H1 (cell line): ENCODE measurements around the gene ACAP3. TPM values are rescaled to one million over a fixed set of nuclear protein-coding genes. Genes with fewer than 3 reads are reported as not detected.

Source experiments
- CTCF ChIA-PET: fragments of 300-600 bp; sonication (Branson Sonifier 250); formaldehyde crosslinking; loops from one replicate; lab custom pipeline; 2021; ENCODE audit not compliant: partially characterized antibody; lab: Charles Lee
- POLR2A ChIA-PET: fragments of 300-600 bp; sonication (Branson Sonifier 250); formaldehyde crosslinking; loops from one replicate; lab custom pipeline; 2021; ENCODE audit warnings: inconsistent platforms; ENCODE audit not compliant: partially characterized antibody; lab: Charles Lee
- DNase-seq, 2 experiments: peaks; one replicate each; pipeline versions ENCODE4 v3.0.0 to v3.0.0-alpha.2; 2010 to 2022; ENCODE audit warnings: low spot score in 2 of 2, low read depth in 1 of 2, mixed read lengths in 1 of 2
- FAIRE-seq: peaks from 2 replicates; lab custom pipeline; 2011; peaks lifted over from hg19 to GRCh38; lab: Jason Lieb, UNC
- H2AFZ ChIP-seq: 2 replicates; pipeline ENCODE4 v1.8.1; 2012; ENCODE audit warnings: low read length, inconsistent platforms
- H2AK5ac ChIP-seq: 2 replicates; pipeline ENCODE4 v1.6.1; 2013; ENCODE audit warnings: low read depth, low read length
- H2BK120ac ChIP-seq: replicated peaks from 2 replicates; pipeline ENCODE3; 2013; ENCODE audit warnings: low read depth, low read length, inconsistent platforms
- H2BK12ac ChIP-seq: 2 replicates; pipeline ENCODE4 v1.6.1; 2013; ENCODE audit warnings: low read depth, low read length
- H2BK15ac ChIP-seq: 2 replicates; pipeline ENCODE4 v1.6.1; 2013; ENCODE audit warnings: low read length
- H2BK20ac ChIP-seq: 2 replicates; pipeline ENCODE4 v1.6.1; 2013; ENCODE audit warnings: low read length
- H2BK5ac ChIP-seq: 2 replicates; pipeline ENCODE4 v1.6.1; 2013; ENCODE audit warnings: low read depth, low read length
- H3K14ac ChIP-seq: 2 replicates; pipeline ENCODE4 v1.6.1; 2013; ENCODE audit warnings: inconsistent platforms; ENCODE audit not compliant: insufficient read length
- H3K18ac ChIP-seq: 2 replicates; pipeline ENCODE4 v1.6.1; 2013; ENCODE audit warnings: low read length; ENCODE audit errors: extremely low read depth
- H3K23ac ChIP-seq: 2 replicates; pipeline ENCODE4 v1.6.1; 2013; ENCODE audit warnings: inconsistent platforms; ENCODE audit not compliant: insufficient read length
- H3K23me2 ChIP-seq: 2 replicates; pipeline ENCODE4 v1.6.1; 2013; ENCODE audit warnings: low read depth, low read length
- H3K27ac ChIP-seq: 2 replicates; pipeline ENCODE4 v1.6.1; 2011; ENCODE audit warnings: low read depth, low read length, inconsistent platforms
- H3K27me3 ChIP-seq, 4 experiments: replicated peaks in 1 of 4; 1 replicate in 1 of 4; 2 replicates in 3 of 4; pipeline versions ENCODE4 v1.6.1 to v1.8.1; 2011 to 2013; ENCODE audit warnings: low read length in 3 of 4, mild to moderate bottlenecking in 3 of 4, inconsistent platforms in 2 of 4, mixed read lengths in 2 of 4, moderate library complexity in 1 of 4; ENCODE audit not compliant: control insufficient read depth in 3 of 4, insufficient read depth in 3 of 4; ENCODE audit errors: extremely low read depth in 1 of 4
- H3K36me3 ChIP-seq, 4 experiments: 2 replicates each; pipeline versions ENCODE4 v1.6.1 to v1.8.1; 2011 to 2013; ENCODE audit warnings: mild to moderate bottlenecking in 4 of 4, low read length in 3 of 4, moderate library complexity in 2 of 4, control low read depth in 1 of 4, inconsistent platforms in 1 of 4; ENCODE audit not compliant: insufficient read depth in 4 of 4, control insufficient read depth in 2 of 4
- H3K4ac ChIP-seq: replicated peaks from 2 replicates; pipeline ENCODE3; 2013; ENCODE audit warnings: low read length, low read depth, mixed read lengths, inconsistent platforms; ENCODE audit not compliant: insufficient read length
- H3K4me1 ChIP-seq, 4 experiments: replicated peaks in 1 of 4; 1 replicate in 1 of 4; 2 replicates in 3 of 4; pipeline versions ENCODE4 v1.6.1 to v1.8.1; 2011 to 2013; ENCODE audit warnings: low read length in 3 of 4, inconsistent platforms in 2 of 4, mixed read lengths in 1 of 4; ENCODE audit not compliant: insufficient read depth in 4 of 4, control insufficient read depth in 3 of 4
- H3K4me2 ChIP-seq, 2 experiments: 2 replicates each; pipeline versions ENCODE4 v1.6.1 to v1.8.1; 2011 to 2013; ENCODE audit warnings: low read depth in 2 of 2, low read length in 2 of 2, control low read depth in 1 of 2, inconsistent platforms in 1 of 2, mild to moderate bottlenecking in 1 of 2; ENCODE audit not compliant: insufficient read depth in 1 of 2
- H3K4me3 ChIP-seq, 4 experiments: fragments of 200-600, 300-600 bp in 1 of 4; sonication (generic), shearing (Covaris generic), sonication (Bioruptor Twin) in 1 of 4; 2 replicates each; pipeline versions ENCODE4 v1.5.1 to v1.8.1; 2011 to 2016; ENCODE audit warnings: low read length in 4 of 4, low read depth in 3 of 4, control low read depth in 2 of 4, inconsistent platforms in 2 of 4, mild to moderate bottlenecking in 2 of 4, mixed read lengths in 1 of 4, moderate library complexity in 1 of 4; ENCODE audit not compliant: insufficient read depth in 2 of 4; ENCODE audit errors: extremely low read depth in 1 of 4
- H3K56ac ChIP-seq: replicated peaks from 2 replicates; pipeline ENCODE3; 2013; ENCODE audit warnings: low read depth, mild to moderate bottlenecking, mixed read lengths, low read length, inconsistent platforms; ENCODE audit not compliant: insufficient read length
- H3K79me1 ChIP-seq: 2 replicates; pipeline ENCODE4 v1.6.1; 2013; ENCODE audit warnings: low read depth, low read length, control low read depth
- H3K79me2 ChIP-seq, 2 experiments: 2 replicates each; pipeline versions ENCODE4 v1.6.1 to v1.8.1; 2012 to 2013; ENCODE audit warnings: low read length in 2 of 2, mild to moderate bottlenecking in 2 of 2, inconsistent platforms in 1 of 2; ENCODE audit not compliant: insufficient read depth in 2 of 2, control insufficient read depth in 1 of 2
- H3K9ac ChIP-seq, 4 experiments: replicated peaks in 1 of 4; 1 replicate in 1 of 4; 2 replicates in 3 of 4; pipeline versions ENCODE4 v1.6.1 to v1.8.1; 2011 to 2013; ENCODE audit warnings: low read depth in 3 of 4, low read length in 3 of 4, control low read depth in 2 of 4, mild to moderate bottlenecking in 2 of 4, moderate library complexity in 2 of 4, inconsistent platforms in 1 of 4; ENCODE audit errors: extremely low read depth in 1 of 4
- H3K9me3 ChIP-seq, 2 experiments: 2 replicates each; pipeline versions ENCODE4 v1.6.1 to v1.8.1; 2012 to 2013; ENCODE audit warnings: mild to moderate bottlenecking in 2 of 2, moderate library complexity in 2 of 2, control low read depth in 1 of 2, inconsistent platforms in 1 of 2, low read depth in 1 of 2, low read length in 1 of 2, mixed read lengths in 1 of 2; ENCODE audit not compliant: insufficient read depth in 2 of 2
- H4K20me1 ChIP-seq, 2 experiments: replicated peaks in 1 of 2; 2 replicates each; pipeline versions ENCODE3 to v1.8.1; 2011 to 2013; ENCODE audit warnings: inconsistent platforms in 2 of 2, low read length in 2 of 2, mild to moderate bottlenecking in 1 of 2; ENCODE audit not compliant: insufficient read depth in 2 of 2, control insufficient read depth in 1 of 2
- H4K5ac ChIP-seq: 2 replicates; pipeline ENCODE4 v1.6.1; 2013; ENCODE audit warnings: low read length, low read depth, mixed read lengths, inconsistent platforms; ENCODE audit not compliant: insufficient read length
- H4K8ac ChIP-seq: 2 replicates; pipeline ENCODE4 v1.8.0; 2013; ENCODE audit warnings: mild to moderate bottlenecking, moderate library complexity, low read length, inconsistent platforms; ENCODE audit not compliant: insufficient read depth; ENCODE audit errors: extremely low read depth
- H4K91ac ChIP-seq: replicated peaks from 2 replicates; pipeline ENCODE3; 2013; ENCODE audit warnings: low read length, mixed read lengths, inconsistent platforms; ENCODE audit not compliant: insufficient read length
- ASH2L ChIP-seq: fragments of 200-600, 300-600 bp; sonication (generic); IDR thresholded peaks from one replicate; pipeline ENCODE4 v1.7.1; 2017; ENCODE audit warnings: low read length
- CHD1 ChIP-seq: IDR thresholded peaks from 2 replicates; pipeline ENCODE4 v1.6.1; 2012; ENCODE audit warnings: low read depth, low read length, improper control_type of control experiment
- KDM4A ChIP-seq: IDR thresholded peaks from one replicate; pipeline ENCODE4 v1.7.1; 2012; ENCODE audit warnings: low read depth, mild to moderate bottlenecking, moderate library complexity, low read length, inconsistent platforms; ENCODE audit not compliant: severe bottlenecking
- NRF1 ChIP-seq: IDR thresholded peaks from 2 replicates; pipeline ENCODE4 v1.6.1; 2011; ENCODE audit warnings: mild to moderate bottlenecking, low read depth, low read length, improper control_type of control experiment
- POLR2A ChIP-seq, 2 experiments: IDR thresholded peaks; 1 replicate in 1 of 2; 2 replicates in 1 of 2; pipeline ENCODE4 v1.6.1; 2011; ENCODE audit warnings: low read depth in 2 of 2, low read length in 2 of 2, mild to moderate bottlenecking in 2 of 2; ENCODE audit errors: control extremely low read depth in 1 of 2
- RAD21 ChIP-seq, 2 experiments: IDR thresholded peaks in 1 of 2; conservative IDR thresholded peaks in 1 of 2; 2 replicates each; pipeline ENCODE4 v1.6.1; 2011; ENCODE audit warnings: low read depth in 2 of 2, low read length in 2 of 2, improper control_type of control experiment in 1 of 2, inconsistent platforms in 1 of 2, mild to moderate bottlenecking in 1 of 2, moderate library complexity in 1 of 2
- SP2 ChIP-seq: IDR thresholded peaks from 2 replicates; pipeline ENCODE4 v1.6.1; 2012; ENCODE audit warnings: mild to moderate bottlenecking, low read length, inconsistent platforms
- SRF ChIP-seq: IDR thresholded peaks from 2 replicates; pipeline ENCODE4 v1.6.1; 2011; ENCODE audit warnings: mild to moderate bottlenecking, low read depth, low read length, moderate library complexity
- TBP ChIP-seq: IDR thresholded peaks from 2 replicates; pipeline ENCODE4 v1.6.1; 2011; ENCODE audit warnings: low read depth, low read length, improper control_type of control experiment
- WGBS, 2 experiments: shearing (Covaris generic) in 1 of 2; methylation state at CpG; one replicate each; pipeline versions ENCODE4 v1.1.6 to v1.1.7; 2013 to 2015; ENCODE audit warnings: low lambda C conversion rate in 2 of 2, mixed read lengths in 2 of 2, inconsistent platforms in 1 of 2, low coverage in 1 of 2, missing lambda C conversion rate in 1 of 2; ENCODE audit not compliant: insufficient replicate concordance in 2 of 2, insufficient coverage in 1 of 2, insufficient read length in 1 of 2; ENCODE audit errors: extremely low coverage in 1 of 2, missing lambda C conversion rate in 1 of 2; 5-methylcytosine and 5-hydroxymethylcytosine counted together
- polyA plus RNA-seq, 7 experiments: library from polyadenylated mRNA; depleted of rRNA in 3 of 7; stranded (reverse) in 5 of 7; unstranded in 2 of 7; fragments of >200 nt in 5 of 7; fragments of 200-250 nt in 2 of 7; gene quantifications; 1 replicate in 5 of 7; 2 replicates in 1 of 7; 4 replicates in 1 of 7; pipeline versions ENCODE4 v1.2.1 to v1.2.3, GENCODE V29; 2011 to 2013; ENCODE audit warnings: missing spikeins in 2 of 7, mixed read lengths in 2 of 7
- total RNA-seq: library from RNA; stranded (reverse); fragmentation: NEBNext Ultra II Directional; extraction: Animal tissue kit (Norgen Biotek cat#: 25700); gene quantifications from 2 replicates; pipeline ENCODE4 v1.2.1, GENCODE V29; 2021
- TF ChIP-seq, protein P1 (sequence below): IDR thresholded peaks from 2 replicates; pipeline ENCODE4 v1.6.1; 2011; ENCODE audit warnings: low read length, improper control_type of control experiment

The ACAP3 gene
- total and polyA plus RNA-seq, 2 of the 8 experiments (the other 6 are each of a cell fraction or from before 2014, with no cell fraction given): 14.8 to 28.3 TPM

DNA sequence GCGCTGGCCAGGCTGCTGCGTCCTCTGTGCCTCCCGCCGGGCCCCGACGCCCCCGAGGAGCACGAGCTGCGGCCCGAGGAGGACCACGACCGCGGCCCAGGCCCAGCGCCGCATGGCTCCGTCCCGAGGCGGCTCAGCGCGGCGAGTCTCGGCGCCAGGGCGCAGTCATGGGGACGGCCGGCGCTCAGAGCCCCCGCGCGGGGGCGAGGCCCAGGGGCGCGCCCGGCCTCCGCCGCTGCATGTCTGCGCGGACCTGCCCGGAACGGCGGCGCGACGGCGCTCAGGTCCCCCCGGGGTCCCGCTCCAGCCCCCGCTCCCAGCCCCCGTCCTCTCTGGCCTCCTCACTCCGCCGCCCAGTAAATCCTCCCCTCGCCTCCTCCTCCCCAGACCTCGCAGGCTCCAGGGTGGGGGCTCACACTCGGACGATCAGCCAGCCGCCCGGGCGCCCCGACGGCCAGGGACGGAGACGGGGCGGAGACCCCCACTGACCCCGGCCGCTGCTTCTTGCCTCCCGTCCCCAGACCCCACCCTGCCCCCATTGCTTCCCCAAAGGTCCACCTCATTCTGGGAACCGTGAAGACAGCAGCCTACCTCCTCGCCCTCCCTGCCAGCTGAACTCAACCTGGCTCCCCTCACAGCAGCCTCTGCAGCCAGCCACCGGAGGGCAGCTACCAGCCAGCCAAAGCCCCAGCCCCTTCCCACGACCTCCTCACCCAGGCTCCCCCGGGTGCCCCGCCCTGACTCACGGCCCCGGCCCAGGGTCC, 61.0 kb downstream of the ACAP3 start, which contains the start of gene C1QTNF12:
C1QTNF12 (minus strand) TSS at position 146 of the 764 bp plus-strand sequence; CDS start at position 114, 32 bp downstream.
- H3K4me2 ChIP-seq: peak within 1 kb of the TSS; percentile 24 to 70; a peak in 3 of 4 replicates
- peaks cover 2 to 19% (median 11%) of the 10 kb centered on the region in 4 experiments; a peak in 6 of 7 replicates for H3K27me3 ChIP-seq
- peak within 1 kb of the TSS in 3 of 4 experiments; percentile 2 to 51 (median 15); a peak in 4 of 8 replicates for H3K4me3 ChIP-seq
- TF ChIP-seq, protein P1, sequence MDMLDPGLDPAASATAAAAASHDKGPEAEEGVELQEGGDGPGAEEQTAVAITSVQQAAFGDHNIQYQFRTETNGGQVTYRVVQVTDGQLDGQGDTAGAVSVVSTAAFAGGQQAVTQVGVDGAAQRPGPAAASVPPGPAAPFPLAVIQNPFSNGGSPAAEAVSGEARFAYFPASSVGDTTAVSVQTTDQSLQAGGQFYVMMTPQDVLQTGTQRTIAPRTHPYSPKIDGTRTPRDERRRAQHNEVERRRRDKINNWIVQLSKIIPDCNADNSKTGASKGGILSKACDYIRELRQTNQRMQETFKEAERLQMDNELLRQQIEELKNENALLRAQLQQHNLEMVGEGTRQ: no peak
- no peak for TF ChIP-seq CHD1
- no peak for TF ChIP-seq TBP
- no peak for TF ChIP-seq POLR2A (IDR thresholded peaks at IDR 0.05; ENCODE audit: control extremely low read depth in 1 of 2, low read depth in 2 of 2, low read length in 2 of 2)
- no peak for TF ChIP-seq ASH2L
- peak in 1 of 2 experiments; percentile 20; a peak in 1 of 4 replicates for TF ChIP-seq RAD21 (IDR thresholded peaks at IDR 0.05 in 1 of 2, conservative IDR thresholded peaks at IDR 0.05 in 1 of 2; ENCODE audit: low read depth in 2 of 2, low read length in 2 of 2)
- TF ChIP-seq SP2: no peak
- no peak for TF ChIP-seq SRF
- no peak for TF ChIP-seq NRF1
- no peak for TF ChIP-seq KDM4A

More for the DNA sequence above, 61.0 kb downstream of the ACAP3 start, which contains the start of gene C1QTNF12:
- H2AFZ ChIP-seq: no peak within 1 kb of the TSS
- no peak within 1 kb of the TSS for H3K27ac ChIP-seq
- H4K5ac ChIP-seq: no peak within 1 kb of the TSS
- ChIA-PET POLR2A (interaction anchor here (0.7 to 2.0 kb wide), 5 partner anchors 9 to 215 kb away, joined by 3 to 7 read pairs (median 4); partner anchors contain the start of genes B3GALT6 and SDF4), CTCF (interaction anchor here (0.7 to 1.9 kb wide), 6 partner anchors 10 to 262 kb away, joined by 3 to 6 read pairs (median 3); no protein-coding TSS in a partner anchor)
- H3K23me2 ChIP-seq: no peaks in the 10 kb centered on the region; the same call in 1 of the 2 replicates
- no peak within 1 kb of the TSS for H3K14ac ChIP-seq
- WGBS, 2 experiments: 25% methylated on average over 41 of the region's 74 CpGs; no CpG with 5 or more reads in 1 of the 2 experiments
- no peak within 1 kb of the TSS for H2BK12ac ChIP-seq
- H4K8ac ChIP-seq: peak within 1 kb of the TSS; percentile 85
- no peak within 1 kb of the TSS for H3K56ac ChIP-seq
- FAIRE-seq: no peak
- H3K9ac ChIP-seq: peak within 1 kb of the TSS in 1 of 4 experiments; percentile 62; a peak in 1 of 7 replicates
- peak within 1 kb of the TSS; percentile 85 for H3K4ac ChIP-seq
- H3K79me2 ChIP-seq: no peaks in the 10 kb centered on the region; a peak in 1 of 4 replicates
- H2BK120ac ChIP-seq: no peak within 1 kb of the TSS
- H3K9me3 ChIP-seq: no peaks in the 10 kb centered on the region
- H2BK20ac ChIP-seq: no peak within 1 kb of the TSS
- no peak for DNase-seq
- peak within 1 kb of the TSS; percentile 81 for H4K91ac ChIP-seq
- H3K79me1 ChIP-seq: no peaks in the 10 kb centered on the region
- H3K36me3 ChIP-seq: no peaks in the 10 kb centered on the region
- H2BK15ac ChIP-seq: no peak within 1 kb of the TSS
- H3K4me1 ChIP-seq: peaks cover 0 to 8% (median under 1%) of the 10 kb centered on the region in 4 experiments; a peak in 5 of 7 replicates
- H2BK5ac ChIP-seq: no peak within 1 kb of the TSS
- no peak within 1 kb of the TSS for H3K23ac ChIP-seq
- peak within 1 kb of the TSS; percentile 75; the same call in 1 of the 2 replicates for H2AK5ac ChIP-seq
- H4K20me1 ChIP-seq: peaks cover 4 to 9% of the 10 kb centered on the region in 2 experiments
- H3K18ac ChIP-seq: peak within 1 kb of the TSS; percentile 48
